Endothelial cell of umbilical vein (primary cell): Measurements from ENCODE around the gene PYCR2. TPM values are rescaled to one million over a fixed set of nuclear protein-coding genes. Genes with fewer than 3 reads are reported as not detected.

Source experiments
- BruUV-seq: library from RNA; stranded (reverse); fragments of 400-500 nt; replicated peaks from 2 replicates; lab custom pipeline; 2021; lab: Mats Ljungman, UMichigan
- CTCF ChIA-PET: fragments of 300-600, 350-600 bp; sonication (Branson Sonifier 250); formaldehyde crosslinking; loops from one replicate; lab custom pipeline; 2021; ENCODE audit warnings: antibody characterized with exemption, inconsistent platforms; lab: Charles Lee
- POLR2A ChIA-PET: fragments of 300-600, 350-600 bp; sonication (Branson Sonifier 250); formaldehyde crosslinking; loops from one replicate; lab custom pipeline; 2021; ENCODE audit warnings: antibody characterized with exemption, inconsistent platforms; lab: Charles Lee
- DNase-seq: peaks from one replicate; pipeline ENCODE4 v3.0.0-alpha.2; 2011; ENCODE audit warnings: low read depth, low spot score
- FAIRE-seq: peaks from 2 replicates; lab custom pipeline; 2011; peaks lifted over from hg19 to GRCh38; lab: Jason Lieb, UNC
- H2AFZ ChIP-seq: 2 replicates; pipeline ENCODE4 v1.6.0; 2012; ENCODE audit warnings: low read depth, low read length, control low read depth, inconsistent platforms
- H3K27ac ChIP-seq: 2 replicates; pipeline ENCODE4 v1.5.1; 2011; ENCODE audit warnings: low read depth, mild to moderate bottlenecking, control low read depth, low read length, moderate library complexity; ENCODE audit not compliant: insufficient read depth
- H3K27me3 ChIP-seq, 2 experiments: 2 replicates each; pipeline versions ENCODE4 v1.6.0 to v1.6.1; 2011; ENCODE audit warnings: low read length in 2 of 2, mixed read lengths in 1 of 2; ENCODE audit not compliant: control insufficient read depth in 2 of 2, insufficient read depth in 2 of 2
- H3K36me3 ChIP-seq, 2 experiments: 2 replicates in 1 of 2; 3 replicates in 1 of 2; pipeline ENCODE4 v1.5.1; 2011; ENCODE audit warnings: low read length in 2 of 2, mild to moderate bottlenecking in 1 of 2, moderate library complexity in 1 of 2; ENCODE audit not compliant: control insufficient read depth in 2 of 2, insufficient read depth in 2 of 2; ENCODE audit errors: extremely low read depth in 1 of 2
- H3K4me1 ChIP-seq: 3 replicates; pipeline ENCODE4 v1.5.1; 2011; ENCODE audit warnings: mild to moderate bottlenecking, low read length; ENCODE audit not compliant: control insufficient read depth, insufficient read depth; ENCODE audit errors: extremely low read depth
- H3K4me2 ChIP-seq: 2 replicates; pipeline ENCODE4 v1.6.1; 2011; ENCODE audit warnings: low read length, control low read depth, mixed read lengths; ENCODE audit not compliant: insufficient read depth
- H3K4me3 ChIP-seq, 3 experiments: fragments of 200-600 bp in 1 of 3; sonication (generic), shearing (Covaris generic) in 1 of 3; replicated peaks in 1 of 3; 2 replicates each; pipeline ENCODE4 v1.5.1; 2011 to 2016; ENCODE audit warnings: control low read depth in 3 of 3, low read length in 3 of 3, mild to moderate bottlenecking in 2 of 3, inconsistent platforms in 1 of 3, low read depth in 1 of 3, moderate library complexity in 1 of 3; ENCODE audit not compliant: insufficient read depth in 1 of 3
- H3K79me2 ChIP-seq: 2 replicates; pipeline ENCODE4 v1.6.0; 2012; ENCODE audit warnings: low read length, inconsistent platforms; ENCODE audit not compliant: control insufficient read depth, insufficient read depth
- H3K9ac ChIP-seq: replicated peaks from 2 replicates; pipeline ENCODE3; 2011; ENCODE audit warnings: low read length, control low read depth; ENCODE audit not compliant: insufficient read depth; ENCODE audit errors: extremely low read depth
- H3K9me1 ChIP-seq: replicated peaks from 3 replicates; pipeline ENCODE4 v1.6.0; 2011; ENCODE audit warnings: mild to moderate bottlenecking, low read length; ENCODE audit not compliant: control insufficient read depth, insufficient read depth; ENCODE audit errors: extremely low read depth
- H3K9me3 ChIP-seq: replicated peaks from 2 replicates; pipeline ENCODE4 v1.5.1; 2012; ENCODE audit warnings: low read length, inconsistent platforms; ENCODE audit not compliant: control insufficient read depth, insufficient read depth
- H4K20me1 ChIP-seq: replicated peaks from 2 replicates; pipeline ENCODE3; 2011; ENCODE audit warnings: mild to moderate bottlenecking, low read length; ENCODE audit not compliant: control insufficient read depth, insufficient read depth; ENCODE audit errors: extremely low read depth
- CTCF ChIP-seq, 2 donors: IDR thresholded peaks; 1 replicate in 1 of 2; 2 replicates in 1 of 2; pipeline ENCODE4 v1.5.1; 2011; ENCODE audit warnings: low read length in 2 of 2, mild to moderate bottlenecking in 2 of 2, moderate library complexity in 2 of 2, control low read depth in 1 of 2, inconsistent platforms in 1 of 2, low read depth in 1 of 2; ENCODE audit not compliant: insufficient read depth in 1 of 2; ENCODE audit errors: extremely low read depth in 1 of 2
- EZH2 ChIP-seq: IDR thresholded peaks from 2 replicates; pipeline ENCODE4 v1.6.1; 2012; ENCODE audit warnings: borderline replicate concordance, low read depth, mild to moderate bottlenecking, moderate library complexity, low read length, inconsistent platforms; ENCODE audit not compliant: severe bottlenecking
- FOS ChIP-seq: IDR thresholded peaks from 2 replicates; pipeline ENCODE4 v1.6.1; 2011; ENCODE audit warnings: mild to moderate bottlenecking, low read length, moderate library complexity, borderline replicate concordance; ENCODE audit not compliant: insufficient read depth
- GATA2 ChIP-seq: IDR thresholded peaks from 2 replicates; pipeline ENCODE4 v1.7.0; 2011; ENCODE audit warnings: low read depth, mild to moderate bottlenecking, moderate library complexity, mixed read lengths, low read length; ENCODE audit not compliant: insufficient read length, insufficient read depth
- JUN ChIP-seq: IDR thresholded peaks from 2 replicates; pipeline ENCODE4 v1.6.1; 2011; ENCODE audit warnings: borderline replicate concordance, low read depth; ENCODE audit not compliant: insufficient read length, insufficient read depth
- MAX ChIP-seq: IDR thresholded peaks from 2 replicates; pipeline ENCODE4 v1.6.1; 2011; ENCODE audit not compliant: insufficient read depth, insufficient read length
- MYC ChIP-seq: IDR thresholded peaks from one replicate; pipeline ENCODE4 v1.6.1; 2011; ENCODE audit warnings: mild to moderate bottlenecking, low read depth, low read length
- POLR2A ChIP-seq: IDR thresholded peaks from 2 replicates; pipeline ENCODE4 v1.6.1; 2012; ENCODE audit warnings: low read depth, mild to moderate bottlenecking, control low read depth, low read length
- POLR2AphosphoS5 ChIP-seq: IDR thresholded peaks from 2 replicates; pipeline ENCODE4 v1.6.1; 2012; ENCODE audit warnings: low read depth, mild to moderate bottlenecking, control low read depth, low read length, moderate library complexity; ENCODE audit not compliant: insufficient read depth
- dilution Hi-C: fragments of 300-500 bp; cut with MboI; formaldehyde crosslinking; loops from one replicate; pipeline ENCODE4 v1.15.0; 2019; ENCODE audit warnings: low sequenced_read_pairs; ENCODE audit not compliant: extremely low pct_ligation_motif_present
- intact Hi-C: fragments of 100-400 bp; cut with micrococcal nuclease; formaldehyde crosslinking; loops from one replicate; pipeline ENCODE4 v1.10.0; 2022
- polyA plus RNA-seq, 4 experiments: library from polyadenylated mRNA; depleted of rRNA in 3 of 4; stranded (reverse) in 3 of 4; unstranded in 1 of 4; fragments of >200 nt; gene quantifications; 2 replicates each; pipeline versions ENCODE4 v1.2.1 to v1.2.3, GENCODE V29; 2011 to 2012; ENCODE audit warnings: missing spikeins in 1 of 4
- total RNA-seq: library from RNA; stranded (reverse); gene quantifications from 2 replicates; pipeline ENCODE4 v1.2.3, GENCODE V29; 2021

The PYCR2 gene
- total and polyA plus RNA-seq, 2 donors (not counting 3 experiments of a cell fraction or from before 2014, with no cell fraction given), result 64.6 to 65.1 TPM

- Histone ChIP-seq H3K79me2 (no peaks in the 10 kb centered on the region), H3K9ac (no peak overlapping the region), H3K4me3 (no peak overlapping the region), H3K9me3 (no peaks in the 10 kb centered on the region), H3K27ac (no peak overlapping the region), H3K27me3 (no peaks in the 10 kb centered on the region), H4K20me1 (no peaks in the 10 kb centered on the region), H3K36me3 (no peaks in the 10 kb centered on the region), H3K4me1 (peaks cover 14% of the 10 kb centered on the region), H2AFZ (no peak overlapping the region), H3K4me2 (no peak overlapping the region), H3K9me1 (no peaks in the 10 kb centered on the region)
- dilution Hi-C loops, result no loop called here
- intact Hi-C loops, result loop anchor here (2.0 kb wide), 1 partner anchor 73 kb away; the partner anchor contains the start of gene EPHX1
- FAIRE-seq, result no peak
- ChIA-PET CTCF (interaction anchor here (0.7 to 4.7 kb wide), 6 partner anchors 15 to 409 kb away, joined by 3 to 40 read pairs (median 6); partner anchors contain the start of gene SRP9), POLR2A (interaction anchor here (1.5 kb wide), 1 partner anchor 41 kb away, joined by 4 read pairs; no protein-coding TSS in a partner anchor)
- BruUV-seq, result no TSS peak
- DNase-seq, result no peak
- TF ChIP-seq MYC, result no peak
- no peak for TF ChIP-seq POLR2A
- no peak for TF ChIP-seq POLR2AphosphoS5
- no peak for TF ChIP-seq GATA2
- TF ChIP-seq JUN, result no peak
- TF ChIP-seq EZH2, result no peak
- no peak for TF ChIP-seq CTCF (IDR thresholded peaks at IDR 0.05; ENCODE audit: extremely low read depth in 1 of 2, insufficient read depth in 1 of 2, low read depth in 1 of 2, low read length in 2 of 2)
- TF ChIP-seq FOS, result no peak
- no peak for TF ChIP-seq MAX
These were observed 40.3 kb downstream of the PYCR2 start for GRCh38 chr1:225883616-225884265.
